HG03196 (cell line): Measurements from ENCODE around the gene HNRNPF.
"Not testable (repeated sequence)": the region's sequence is repeated elsewhere in the genome, so short reads cannot be mapped to it uniquely, and the experiment has no call there.

Source experiments
- ATAC-seq: cut with Tn5 transposase; IDR thresholded peaks from one replicate; pipeline ENCODE4 v1.9.1; 2021; ENCODE audit not compliant: unreplicated experiment

The HNRNPF gene

DNA sequence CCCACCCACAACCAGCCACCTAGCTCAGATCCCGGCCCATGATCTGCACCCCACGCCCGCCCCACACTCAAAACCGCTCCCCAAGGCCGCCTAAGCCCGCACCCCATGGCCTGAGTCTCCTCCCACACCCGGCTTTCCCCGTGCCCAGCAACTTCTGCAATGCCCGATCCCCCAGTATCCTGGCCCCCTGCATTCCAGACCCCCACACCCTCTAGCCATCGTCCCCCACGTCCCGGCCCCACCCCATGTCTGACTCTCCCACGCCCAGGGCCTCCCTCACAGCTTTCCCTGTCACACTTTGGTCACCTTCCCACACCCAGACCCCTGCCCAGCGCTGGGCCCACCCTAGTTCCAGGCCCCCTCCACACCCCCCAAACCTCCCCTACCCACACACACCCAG lies 57.7 kb downstream of the HNRNPF start:
- ATAC-seq, result no peak

DNA sequence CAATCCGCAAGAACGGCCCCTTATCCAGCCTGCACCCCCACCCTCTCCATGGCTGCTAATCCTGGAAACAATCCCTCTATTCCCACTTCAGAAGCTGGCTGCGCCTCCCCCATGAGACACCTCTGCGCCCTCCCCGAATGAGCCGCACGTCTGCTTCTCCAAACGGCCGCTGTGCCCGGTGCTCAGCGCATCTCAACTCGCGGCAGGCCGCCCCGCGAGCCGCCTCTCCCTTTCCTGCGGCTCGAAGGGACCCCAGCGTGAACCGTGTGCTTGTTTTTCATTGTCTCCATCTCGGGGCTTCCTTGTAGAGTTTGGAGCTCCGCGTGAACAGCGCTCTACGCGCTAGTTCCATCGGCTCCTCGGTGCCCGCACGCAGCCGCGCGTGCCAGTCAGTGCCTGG lies 58.3 kb downstream of the HNRNPF start:
- ATAC-seq, result no peak

DNA sequence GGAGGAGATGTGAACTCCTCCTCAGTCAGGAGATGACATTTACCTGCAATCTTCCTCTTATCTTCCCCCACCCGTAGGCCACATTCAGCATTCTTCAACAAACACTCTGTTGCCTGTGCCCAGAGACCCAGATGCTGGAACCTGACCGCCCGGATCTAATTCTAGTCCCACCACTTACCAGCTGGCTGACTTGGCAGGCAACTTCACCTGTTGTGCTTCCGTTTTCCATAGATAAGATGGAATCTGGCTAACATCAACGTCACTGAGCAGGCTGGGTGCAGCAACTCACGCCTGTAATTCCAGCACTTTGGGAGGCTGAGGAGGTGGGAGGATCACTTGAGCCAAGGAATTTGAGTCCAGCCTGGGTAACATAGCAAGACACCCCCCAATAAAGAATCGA lies 58.8 kb downstream of the HNRNPF start:
- ATAC-seq, result no peak

DNA sequence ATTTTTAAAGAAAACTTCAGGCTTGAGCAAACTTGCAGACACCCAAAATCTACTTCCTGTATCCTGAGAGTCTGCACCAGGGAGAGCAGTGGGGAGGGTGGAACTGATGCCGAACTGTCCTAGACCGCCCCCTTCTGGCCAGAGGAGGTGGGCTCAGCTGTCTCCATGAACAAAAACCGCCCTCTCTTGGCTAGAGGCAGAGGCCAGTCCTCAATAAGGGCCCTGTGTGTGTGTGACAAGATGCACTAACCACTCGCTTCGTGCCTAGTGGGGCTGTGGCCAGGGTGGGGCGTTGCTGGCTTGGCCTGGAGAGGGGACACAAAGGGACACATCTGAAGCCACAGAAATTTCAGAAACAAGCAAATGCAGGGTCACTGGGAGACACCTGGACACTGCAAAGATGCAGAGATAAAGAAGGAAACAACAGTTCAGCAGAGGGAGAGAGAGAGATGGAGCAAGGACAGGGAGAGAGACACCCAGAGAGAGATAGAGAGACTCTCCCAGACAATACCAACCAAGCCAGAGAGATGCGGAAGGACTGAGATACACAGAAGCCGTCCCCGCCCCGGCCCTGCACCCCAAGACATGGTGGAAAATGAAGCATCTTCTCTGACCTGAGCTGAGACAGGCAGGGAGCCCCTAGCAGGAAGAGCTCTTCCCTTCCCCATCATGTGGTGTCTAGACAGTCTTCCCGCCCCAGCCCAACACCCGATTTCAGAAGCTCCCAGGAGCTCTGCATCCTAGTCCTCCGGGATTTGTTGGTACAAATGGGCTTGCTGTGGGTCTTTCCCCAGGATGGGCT lies 60.3 kb downstream of the HNRNPF start:
- ATAC-seq, result peak; percentile 99

DNA sequence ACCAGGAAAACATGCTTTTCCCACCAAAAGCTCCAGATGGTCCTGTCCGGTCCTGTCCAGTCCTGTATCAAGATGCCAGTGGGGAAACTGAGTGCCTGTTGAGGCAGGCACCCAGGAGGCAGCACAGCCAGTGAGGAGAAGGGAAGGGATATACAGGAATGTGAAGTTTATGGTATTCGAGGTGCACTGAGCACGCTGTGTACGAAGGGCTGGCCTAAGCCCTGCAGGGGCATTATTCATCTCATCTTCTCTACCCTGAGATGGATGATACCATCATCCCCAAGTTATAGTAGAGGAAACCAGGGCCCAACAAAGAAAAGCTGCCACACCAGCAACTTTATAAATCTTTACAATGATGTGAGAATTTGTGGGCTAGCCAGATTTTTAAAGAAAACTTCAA lies 61.0 kb downstream of the HNRNPF start:
- no peak for ATAC-seq

DNA sequence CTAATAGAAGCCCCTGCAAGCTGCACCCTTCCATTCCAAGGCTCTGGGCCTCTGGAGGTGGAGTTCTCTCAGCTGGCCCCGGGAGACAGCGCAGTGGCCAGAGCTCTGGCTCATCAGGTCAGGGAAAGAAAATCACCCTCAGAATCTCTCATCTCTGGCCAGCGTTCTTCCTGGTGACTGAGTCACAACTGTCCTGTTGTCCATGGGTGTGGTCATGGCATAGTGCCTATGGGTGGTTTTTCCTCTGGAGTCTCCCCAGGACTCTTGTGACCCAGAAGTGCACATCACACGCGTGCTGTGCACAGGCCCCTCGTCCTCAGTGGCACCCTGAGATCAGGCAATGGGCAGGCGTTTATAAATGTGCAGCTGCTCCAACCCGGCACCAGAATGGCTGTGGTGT lies 64.9 kb downstream of the HNRNPF start:
- no peak for ATAC-seq

DNA sequence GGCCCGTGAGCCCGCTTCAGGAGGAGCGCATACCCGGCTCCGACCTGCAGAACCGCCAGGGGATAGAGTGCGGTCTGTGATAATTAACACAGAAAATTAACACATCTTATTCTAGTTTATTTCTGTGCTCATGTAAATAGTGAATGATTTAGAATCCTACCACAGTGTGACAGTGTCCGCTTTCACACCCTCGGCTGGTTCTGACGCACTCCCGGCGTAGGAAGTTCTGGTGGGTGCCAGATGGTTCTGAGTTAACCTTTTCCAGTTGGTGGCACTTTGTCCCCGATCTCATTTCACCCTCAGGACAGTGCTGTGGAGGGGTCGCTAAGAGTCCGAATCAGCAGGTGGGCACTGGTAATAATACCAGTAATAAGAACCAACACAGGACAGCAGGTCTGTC lies 65.9 kb downstream of the HNRNPF start:
- no peak for ATAC-seq

DNA sequence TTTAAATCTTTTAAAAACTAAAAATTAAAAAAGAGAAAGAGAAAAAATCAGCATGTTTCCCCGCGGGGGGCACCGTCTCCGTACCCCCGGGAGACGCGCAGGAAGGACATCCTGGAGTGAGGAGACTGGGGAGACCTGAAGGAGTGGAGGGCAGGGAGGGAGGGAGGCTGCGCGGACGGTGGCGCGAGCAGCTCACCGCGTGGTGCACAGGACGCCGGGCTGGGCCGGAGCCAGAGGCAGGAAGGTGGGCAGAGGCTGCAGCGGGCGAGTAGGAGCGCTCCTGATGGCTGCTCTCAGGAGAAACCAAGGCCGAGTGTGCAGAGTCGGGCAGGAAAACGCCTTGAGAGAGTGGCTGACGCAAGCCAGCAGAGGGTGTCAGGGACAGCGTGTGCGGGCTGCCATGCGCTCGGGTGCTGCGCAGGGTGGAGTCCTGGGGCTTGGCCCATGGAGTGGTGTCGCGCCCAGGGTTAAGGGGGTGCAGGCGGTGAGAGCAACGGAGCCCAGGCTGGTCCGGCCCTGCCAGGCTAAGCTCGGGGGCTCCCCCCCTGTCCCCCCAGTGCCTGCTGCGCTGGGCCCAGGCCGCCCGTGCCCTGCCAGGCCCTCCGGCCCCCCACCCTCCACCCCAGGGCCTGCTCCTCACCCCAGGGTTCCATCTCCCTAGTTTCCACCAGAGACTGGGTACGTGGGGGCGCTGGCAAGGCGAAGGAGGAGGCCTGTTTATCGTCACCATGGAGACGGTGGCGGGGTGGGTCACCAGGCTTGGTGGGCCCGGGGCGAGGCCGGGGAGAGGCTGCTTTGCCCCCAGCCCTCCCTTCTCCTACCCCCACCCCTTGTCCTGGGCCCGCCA lies 66.5 kb downstream of the HNRNPF start:
- ATAC-seq, result no peak

DNA sequence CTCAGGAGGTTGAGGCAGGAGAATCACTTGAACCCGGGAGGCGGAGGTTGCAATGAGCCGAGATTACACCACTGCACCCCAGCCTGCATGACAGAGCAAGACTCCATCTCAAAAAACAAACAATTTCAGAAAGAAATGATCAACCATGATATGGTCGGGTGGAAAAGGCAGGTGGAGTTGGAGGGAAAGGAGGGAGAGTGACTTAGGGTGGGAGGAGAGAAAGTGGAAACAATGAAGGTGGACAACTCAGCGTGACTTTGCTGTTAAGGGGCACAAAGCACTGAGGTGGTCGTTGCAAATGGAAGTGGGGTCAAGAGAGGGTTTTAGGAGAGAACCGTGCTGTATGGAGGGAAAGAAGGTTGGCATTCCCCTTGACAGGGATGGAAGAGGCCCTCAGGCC lies 67.5 kb downstream of the HNRNPF start:
- ATAC-seq, result no peak

DNA sequence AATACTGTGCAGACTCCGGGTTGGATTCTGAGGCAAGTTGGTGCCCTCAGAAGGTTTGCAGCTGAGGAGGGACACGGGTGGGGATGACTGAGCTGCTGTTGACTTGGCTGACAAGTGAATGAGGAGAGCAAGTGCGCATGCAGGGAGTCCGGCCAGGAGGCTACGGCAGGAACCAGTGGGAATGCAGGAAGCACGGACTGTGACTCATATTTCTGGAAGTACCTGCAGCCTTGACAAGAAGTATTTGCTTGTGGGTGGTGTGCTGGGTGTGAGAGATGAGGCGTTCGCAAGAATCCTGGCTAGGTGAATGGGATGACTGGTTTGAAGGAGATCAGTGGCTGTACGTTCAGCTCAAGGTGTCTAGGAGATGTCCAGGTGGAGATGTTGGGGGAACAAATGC lies 68.4 kb downstream of the HNRNPF start:
- ATAC-seq, result no peak

DNA sequence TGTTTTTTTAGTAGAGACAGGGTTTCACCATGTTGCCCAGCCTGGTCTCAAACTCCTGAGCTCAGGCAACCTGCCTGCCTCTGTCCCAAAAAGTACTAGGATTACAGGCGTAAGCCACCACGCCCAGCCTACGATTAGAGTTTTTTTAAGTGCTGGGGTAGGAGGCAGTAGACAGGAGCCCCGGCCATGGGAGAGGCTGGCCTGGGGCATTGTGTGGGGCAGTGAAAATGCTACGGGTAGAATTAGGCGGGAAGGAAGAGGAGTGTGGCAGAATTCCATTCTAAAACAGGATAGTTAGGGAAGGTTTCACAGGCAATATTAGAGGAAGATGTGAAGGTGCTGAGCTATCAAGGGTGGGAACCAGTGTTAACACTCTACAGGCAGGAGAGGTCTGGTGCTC lies 68.9 kb downstream of the HNRNPF start:
- ATAC-seq, result no peak

DNA sequence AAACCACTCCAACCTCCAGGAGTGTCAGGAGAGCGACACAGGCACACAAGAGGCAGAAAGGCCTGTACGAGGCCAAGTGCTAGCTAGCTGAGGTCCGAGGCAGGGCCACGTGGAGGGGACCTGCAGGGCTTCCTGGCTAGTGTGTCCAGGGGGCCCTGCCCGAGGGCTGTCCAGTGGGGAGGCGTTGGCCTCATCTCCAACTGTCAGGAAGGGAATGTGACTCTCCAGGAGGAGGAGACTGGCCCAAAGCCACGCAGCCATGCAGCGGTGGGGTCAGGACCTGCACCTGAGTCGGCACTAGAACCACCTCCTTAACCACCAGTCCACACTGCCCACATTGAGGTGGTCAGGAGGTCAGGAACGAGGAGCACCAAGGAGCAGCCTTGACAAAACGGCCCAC lies 69.8 kb downstream of the HNRNPF start:
- ATAC-seq, result no peak

DNA sequence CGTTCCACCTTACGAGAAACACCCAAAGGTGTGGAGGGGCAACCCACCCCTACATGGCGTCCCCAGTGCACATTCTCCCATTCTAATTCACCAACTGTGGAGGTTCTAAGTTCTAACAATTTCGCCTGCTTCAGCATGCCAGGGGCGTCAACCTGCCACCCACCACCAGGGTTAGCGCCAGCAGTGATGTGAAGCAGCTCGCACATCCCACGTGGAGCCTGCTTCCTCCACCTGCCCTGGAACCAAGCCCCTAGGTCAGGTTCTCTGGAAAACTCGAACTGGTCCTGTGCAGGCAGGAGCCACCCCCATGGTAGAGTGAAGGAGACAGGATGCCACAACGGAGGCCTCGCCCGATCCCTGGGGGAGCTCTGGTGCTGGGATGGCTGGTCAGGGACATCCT lies 70.9 kb downstream of the HNRNPF start:
- no peak for ATAC-seq

DNA sequence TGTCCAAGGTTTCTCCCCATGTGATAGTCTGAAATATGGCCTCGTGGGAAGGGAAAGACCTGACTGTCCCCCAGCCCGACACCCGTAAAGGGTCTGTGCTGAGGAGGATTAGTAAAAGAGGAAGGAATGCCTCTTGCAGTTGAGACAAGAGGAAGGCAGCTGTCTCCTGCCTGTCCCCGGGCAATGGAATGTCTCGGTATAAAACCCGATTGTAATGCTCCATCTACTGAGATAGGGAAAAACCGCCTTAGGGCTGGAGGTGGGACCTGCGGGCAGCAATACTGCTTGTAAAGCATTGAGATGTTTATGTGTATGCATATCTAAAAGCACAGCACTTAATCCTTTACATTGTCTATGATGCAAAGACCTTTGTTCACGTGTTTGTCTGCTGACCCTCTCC lies 71.5 kb downstream of the HNRNPF start:
- ATAC-seq, result not testable (repeated sequence)

DNA sequence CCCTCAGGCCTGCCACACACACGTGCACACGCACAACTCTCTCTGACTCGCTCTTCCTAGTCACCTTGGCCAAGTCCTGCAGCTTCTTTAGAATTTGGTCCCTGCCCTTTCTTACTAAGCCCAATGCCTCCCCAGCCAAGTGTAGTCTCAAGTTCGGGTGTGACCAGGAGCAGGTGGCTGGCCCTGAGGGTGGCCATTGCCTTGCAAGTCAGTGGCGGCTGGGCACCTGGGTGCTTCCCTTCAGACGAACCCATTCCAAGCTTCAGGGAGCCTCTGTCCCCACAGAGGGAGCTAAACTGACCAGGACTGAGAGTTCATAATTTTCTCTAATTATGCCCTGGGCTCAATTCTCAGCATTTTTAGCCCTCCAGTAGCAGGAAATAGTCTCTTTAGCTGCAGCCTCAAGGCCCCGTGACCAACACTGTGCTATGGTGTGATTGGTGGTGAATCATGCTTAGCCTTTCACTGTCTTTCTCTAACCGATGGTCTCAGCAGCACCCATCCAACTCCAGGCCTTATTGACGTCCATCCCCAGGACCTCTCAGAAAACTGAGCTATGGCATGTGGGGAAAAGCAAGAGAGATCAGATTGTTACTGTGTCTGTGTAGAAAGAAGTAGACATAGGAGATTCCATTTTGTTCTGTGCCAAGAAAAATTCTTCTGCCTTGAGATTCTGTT lies 72.2 kb downstream of the HNRNPF start:
- no peak for ATAC-seq

DNA sequence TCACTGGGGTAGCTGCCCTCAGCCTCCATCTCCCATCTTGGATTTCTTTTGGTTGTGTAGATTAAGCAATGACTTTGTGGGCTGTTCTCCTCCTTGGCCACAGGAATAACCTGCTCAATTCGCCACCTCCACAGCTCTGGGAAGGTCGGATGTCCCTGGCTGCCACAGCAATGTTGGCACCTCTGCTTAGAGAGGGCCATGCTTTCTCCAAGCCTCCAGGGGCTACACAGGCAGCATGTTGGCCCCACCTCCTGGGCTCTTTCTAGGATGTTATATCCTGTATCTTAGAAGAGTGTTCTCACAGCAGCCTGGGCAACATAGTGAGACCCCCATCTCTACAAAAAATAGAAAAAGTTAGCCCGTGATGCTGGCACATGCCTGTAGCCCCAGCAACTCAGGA lies 72.9 kb downstream of the HNRNPF start:
- ATAC-seq, result no peak
